Panc1 (cell line): ENCODE data around the gene IL22RA1. TPM values are rescaled to one million over a fixed set of nuclear protein-coding genes. Genes with fewer than 3 reads are reported as not detected.
A peak's percentile ranks its signal among the peaks of the same experiment; 100 is the strongest.

Source experiments
- ATAC-seq: fragments of 200-7000 bp; cut with Tn5 transposase; 2 replicates; pipeline ENCODE4 v1.9.1; 2020; ENCODE audit warnings: mild to moderate bottlenecking, moderate library complexity
- BruUV-seq: library from RNA; stranded (reverse); fragments of 400-500 nt; replicated peaks from 2 replicates; lab custom pipeline; 2021; lab: Mats Ljungman, UMichigan
- CTCF ChIA-PET: fragments of 300-600 bp; sonication (Branson Sonifier 250); formaldehyde crosslinking; loops from one replicate; lab custom pipeline; 2022; ENCODE audit warnings: antibody characterized with exemption; lab: Charles Lee
- POLR2A ChIA-PET: fragments of 300-600 bp; sonication (Branson Sonifier 250); formaldehyde crosslinking; loops from one replicate; lab custom pipeline; 2022; ENCODE audit warnings: antibody characterized with exemption; lab: Charles Lee
- DNase-seq: peaks from one replicate; pipeline ENCODE4 v3.0.0-alpha.2; 2010; ENCODE audit warnings: low read depth, low spot score
- H3K27ac ChIP-seq: 2 replicates; pipeline ENCODE4 v1.5.1; 2011; ENCODE audit warnings: mild to moderate bottlenecking, low read length, inconsistent platforms
- H3K27me3 ChIP-seq: fragments of 200-500 bp; sonication (Bioruptor generic); 2 replicates; pipeline ENCODE4 v1.6.0; 2014; ENCODE audit warnings: low read length, inconsistent platforms; ENCODE audit not compliant: control insufficient read depth, insufficient read depth
- H3K36me3 ChIP-seq: fragments of 200-500 bp; sonication (Bioruptor generic); 2 replicates; pipeline ENCODE4 v1.5.1; 2014; ENCODE audit warnings: inconsistent platforms, mild to moderate bottlenecking, low read length, moderate library complexity; ENCODE audit not compliant: control insufficient read depth, insufficient read depth
- H3K4me1 ChIP-seq: 2 replicates; pipeline ENCODE4 v1.5.1; 2011; ENCODE audit warnings: inconsistent platforms, mild to moderate bottlenecking, low read length, moderate library complexity; ENCODE audit not compliant: control insufficient read depth, insufficient read depth
- H3K4me3 ChIP-seq, 2 experiments: 2 replicates each; pipeline ENCODE4 v1.5.1; 2011 to 2012; ENCODE audit warnings: low read depth in 2 of 2, low read length in 2 of 2, mild to moderate bottlenecking in 2 of 2, inconsistent platforms in 1 of 2, moderate library complexity in 1 of 2
- H3K9me3 ChIP-seq: fragments of 200-500 bp; sonication (Bioruptor generic); 2 replicates; pipeline ENCODE4 v1.5.1; 2014; ENCODE audit warnings: low read depth, mild to moderate bottlenecking, inconsistent platforms, low read length, moderate library complexity; ENCODE audit not compliant: control insufficient read depth, insufficient read depth
- POLR2AphosphoS5 ChIP-seq: IDR thresholded peaks from 2 replicates; pipeline ENCODE4 v1.6.1; 2012; ENCODE audit warnings: mild to moderate bottlenecking, low read depth, low read length, moderate library complexity
- REST ChIP-seq, 2 experiments: IDR thresholded peaks; 2 replicates each; pipeline ENCODE4 v1.6.1; 2011 to 2012; ENCODE audit warnings: low read depth in 2 of 2, control low read depth in 1 of 2, low read length in 1 of 2, mild to moderate bottlenecking in 1 of 2, moderate library complexity in 1 of 2; ENCODE audit not compliant: insufficient read depth in 1 of 2
- SIN3A ChIP-seq: IDR thresholded peaks from 2 replicates; pipeline ENCODE4 v1.6.1; 2012; ENCODE audit warnings: low read depth, mild to moderate bottlenecking, low read length, moderate library complexity, borderline replicate concordance; ENCODE audit not compliant: insufficient read depth
- TCF7L2 ChIP-seq: IDR thresholded peaks from 2 replicates; pipeline ENCODE4 v1.6.1; 2011; ENCODE audit warnings: mild to moderate bottlenecking, low read depth, low read length, inconsistent platforms
- in situ Hi-C: cut with HindIII; loops from 2 replicates; pipeline ENCODE4 v1.10.0; 2016; ENCODE audit warnings: low sequenced_read_pairs, low pct_unique_long_range_greater_than_20kb
- intact Hi-C: fragments of 100-400 bp; cut with micrococcal nuclease; formaldehyde crosslinking; loops from one replicate; pipeline ENCODE4 v1.10.0; 2022; ENCODE audit not compliant: unreplicated experiment
- total RNA-seq: library from RNA; stranded (reverse); gene quantifications from one replicate; pipeline ENCODE4 v1.2.1, GENCODE V29; 2021; ENCODE audit not compliant: unreplicated experiment
- TF ChIP-seq, protein P1 (sequence below): fragments of 450-650 bp; IDR thresholded peaks from 2 replicates; pipeline ENCODE4 v1.5.1; 2017; ENCODE audit warnings: mild to moderate bottlenecking

The IL22RA1 gene
- total RNA-seq, 1 experiment from 2014 or later, result 1.1 TPM

DNA sequence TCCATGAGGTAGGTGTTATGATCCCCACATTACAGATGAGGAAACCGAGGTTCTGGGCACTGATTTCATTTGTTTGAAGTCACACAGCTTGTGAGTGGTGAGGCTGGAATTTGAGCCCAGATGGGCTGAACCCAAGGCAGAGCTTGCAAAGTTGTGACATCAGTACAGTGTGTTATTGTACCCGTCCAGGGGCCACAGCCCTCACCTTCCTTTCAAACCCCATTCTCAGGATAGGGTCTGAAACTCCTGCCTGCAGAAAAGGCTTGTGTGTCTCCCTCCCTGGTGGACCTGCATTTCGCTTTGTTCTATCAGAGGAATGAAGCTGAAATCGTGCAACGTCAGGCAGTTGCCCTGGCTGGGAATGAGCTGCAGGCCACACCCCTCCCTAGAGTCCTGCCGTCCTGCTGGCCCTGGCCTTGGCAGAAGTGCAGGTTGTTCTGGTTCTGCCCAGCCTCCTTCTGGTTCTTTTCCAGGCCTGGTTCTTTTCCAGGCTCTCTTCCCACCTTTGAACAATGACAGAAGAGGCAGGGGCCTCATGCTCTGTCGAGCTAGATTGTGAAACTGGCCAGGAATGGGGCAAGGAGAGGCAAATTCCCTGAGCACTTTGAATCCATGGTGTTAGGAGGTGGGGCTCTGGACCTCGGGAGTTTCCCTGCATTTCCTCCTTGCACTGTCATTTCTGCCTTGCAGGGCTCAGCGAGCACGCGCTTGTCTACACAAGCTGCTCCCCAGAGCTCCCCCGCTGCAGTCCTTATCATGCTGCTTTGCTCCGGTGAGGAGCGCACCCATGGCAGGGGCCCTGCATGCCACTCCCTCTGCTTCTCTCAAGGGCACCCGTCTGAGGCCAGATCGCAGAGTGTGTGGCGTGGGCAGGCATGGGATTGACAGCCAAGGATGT lies 22.8 kb downstream of the IL22RA1 start:
- Histone ChIP-seq H3K9me3 (no peaks in the 10 kb centered on the region), H3K27me3 (no peaks in the 10 kb centered on the region), H3K4me3 (no peak overlapping the region), H3K4me1 (no peaks in the 10 kb centered on the region; the same call in 1 of the 2 replicates), H3K36me3 (no peaks in the 10 kb centered on the region), H3K27ac (no peak overlapping the region)
- TF ChIP-seq, protein P1, sequence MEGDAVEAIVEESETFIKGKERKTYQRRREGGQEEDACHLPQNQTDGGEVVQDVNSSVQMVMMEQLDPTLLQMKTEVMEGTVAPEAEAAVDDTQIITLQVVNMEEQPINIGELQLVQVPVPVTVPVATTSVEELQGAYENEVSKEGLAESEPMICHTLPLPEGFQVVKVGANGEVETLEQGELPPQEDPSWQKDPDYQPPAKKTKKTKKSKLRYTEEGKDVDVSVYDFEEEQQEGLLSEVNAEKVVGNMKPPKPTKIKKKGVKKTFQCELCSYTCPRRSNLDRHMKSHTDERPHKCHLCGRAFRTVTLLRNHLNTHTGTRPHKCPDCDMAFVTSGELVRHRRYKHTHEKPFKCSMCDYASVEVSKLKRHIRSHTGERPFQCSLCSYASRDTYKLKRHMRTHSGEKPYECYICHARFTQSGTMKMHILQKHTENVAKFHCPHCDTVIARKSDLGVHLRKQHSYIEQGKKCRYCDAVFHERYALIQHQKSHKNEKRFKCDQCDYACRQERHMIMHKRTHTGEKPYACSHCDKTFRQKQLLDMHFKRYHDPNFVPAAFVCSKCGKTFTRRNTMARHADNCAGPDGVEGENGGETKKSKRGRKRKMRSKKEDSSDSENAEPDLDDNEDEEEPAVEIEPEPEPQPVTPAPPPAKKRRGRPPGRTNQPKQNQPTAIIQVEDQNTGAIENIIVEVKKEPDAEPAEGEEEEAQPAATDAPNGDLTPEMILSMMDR, result no peak
- no peak for TF ChIP-seq REST (IDR thresholded peaks at IDR 0.05; ENCODE audit: insufficient read depth in 1 of 2, low read depth in 2 of 2, low read length in 1 of 2)
- TF ChIP-seq POLR2AphosphoS5, result no peak
- no peak for TF ChIP-seq TCF7L2
- TF ChIP-seq SIN3A, result no peak
- intact Hi-C loops, result no loop called here
- no TSS peak for BruUV-seq
- in situ Hi-C loops, result no loop called here
- CTCF ChIA-PET, result interaction anchor here (1.0 kb wide), 1 partner anchor 30 kb away, joined by 4 read pairs; no protein-coding TSS in a partner anchor
- POLR2A ChIA-PET, result interaction anchor here (0.5 kb wide), 1 partner anchor 477 kb away, joined by 3 read pairs; no protein-coding TSS in a partner anchor
- DNase-seq (no peak), ATAC-seq (peak; percentile 60; the same call in 1 of the 2 replicates)

- Histone ChIP-seq H3K4me1 (no peaks in the 10 kb centered on the region; the same call in 1 of the 2 replicates), H3K9me3 (no peaks in the 10 kb centered on the region), H3K27me3 (no peaks in the 10 kb centered on the region), H3K27ac (no peak overlapping the region), H3K4me3 (no peak overlapping the region), H3K36me3 (no peaks in the 10 kb centered on the region)
- DNase-seq (no peak), ATAC-seq (no peak)
- intact Hi-C loops (no loop called here), in situ Hi-C loops (no loop called here)
- TF ChIP-seq TCF7L2, result no peak
- TF ChIP-seq, protein P1, result no peak
- ChIA-PET POLR2A (no interaction called here), CTCF (interaction anchor here (1.0 kb wide), 1 partner anchor 31 kb away, joined by 4 read pairs; no protein-coding TSS in a partner anchor)
- BruUV-seq, result no TSS peak
Observed at GRCh38 chr1:24119489-24119858, 23.5 kb downstream of the IL22RA1 start.
